RKO (cell line): ENCODE data around the gene EML2.
"Not testable (repeated sequence)": the region's sequence is repeated elsewhere in the genome, so short reads cannot be mapped to it uniquely, and the experiment has no call there.

Experiments used
- DNase-seq: peaks from one replicate; pipeline ENCODE4 v3.0.0-alpha.2; 2016; ENCODE audit warnings: low spot score

Gene EML2

GRCh38 chr19:45638930-45639729, at the start of gene EML2:
EML2 (minus strand) TSS chr19:45639397; CDS start chr19:45639376, 21 bp downstream.
- DNase-seq, result no peak

GRCh38 chr19:45687599-45687998, 48.4 kb upstream of the EML2 start:
- DNase-seq, result no peak

- DNase-seq, result not testable (repeated sequence)
Observed at GRCh38 chr19:45685045-45685444, 45.8 kb upstream of the EML2 start.

- no peak for DNase-seq
Observed at GRCh38 chr19:45682908-45683307, 43.7 kb upstream of the EML2 start.

GRCh38 chr19:45682117-45682516, 42.9 kb upstream of the EML2 start:
- no peak for DNase-seq

GRCh38 chr19:45681391-45682015, 42.3 kb upstream of the EML2 start:
- DNase-seq, result peak; percentile 88

- peak; percentile 92 for DNase-seq
Observed at GRCh38 chr19:45677351-45678230, 38.4 kb upstream of the EML2 start.

- DNase-seq, result no peak
Observed at GRCh38 chr19:45676851-45677263, 37.7 kb upstream of the EML2 start.

GRCh38 chr19:45674946-45675345, 35.7 kb upstream of the EML2 start:
- no peak for DNase-seq

- DNase-seq, result peak; percentile 69
Observed at GRCh38 chr19:45670670-45671453, 31.7 kb upstream of the EML2 start.

- no peak for DNase-seq
Observed at GRCh38 chr19:45668342-45668871, 29.2 kb upstream of the EML2 start.

GRCh38 chr19:45667620-45668341, 28.6 kb upstream of the EML2 start, which contains the start of gene GIPR:
GIPR (plus strand) TSS chr19:45668221; CDS start chr19:45669521, 1,300 bp downstream.
- DNase-seq, result peak; percentile 94

GRCh38 chr19:45664575-45664974, 25.4 kb upstream of the EML2 start:
- peak; percentile 29 for DNase-seq

- no peak for DNase-seq
Observed at GRCh38 chr19:45663800-45664199, 24.6 kb upstream of the EML2 start.

- DNase-seq, result no peak
Observed at GRCh38 chr19:45660636-45661035, 21.4 kb upstream of the EML2 start.

- no peak for DNase-seq
Observed at GRCh38 chr19:45659096-45659729, 20.0 kb upstream of the EML2 start.

GRCh38 chr19:45657520-45658167, 18.4 kb upstream of the EML2 start:
- no peak for DNase-seq

- DNase-seq, result no peak
Observed at GRCh38 chr19:45655073-45655472, 15.9 kb upstream of the EML2 start.

- DNase-seq, result no peak
Observed at GRCh38 chr19:45653634-45654033, 14.4 kb upstream of the EML2 start.

- no peak for DNase-seq
Observed at GRCh38 chr19:45650722-45651121, 11.5 kb upstream of the EML2 start.
